Measurements from ENCODE around the gene ADAT1.

Gene ADAT1

GRCh38 chr16:75624921-75625334 is 1.8 kb upstream of the ADAT1 start:
- H3K27me3 ChIP-seq (ENCODE audit: control insufficient read depth, insufficient read depth, low read length): no peaks in the 10 kb centered on the region
- H3K36me3 ChIP-seq (ENCODE audit: control insufficient read depth, insufficient read depth, low read length): no peaks in the 10 kb centered on the region
- H3K4me1 ChIP-seq: peaks cover 10% of the 10 kb centered on the region
- H3K4me2 ChIP-seq (ENCODE audit: low read length): no peak overlapping the region
- no peak overlapping the region for H3K4me3 ChIP-seq (ENCODE audit: low read depth, low read length)
- peaks cover 2% of the 10 kb centered on the region for H3K79me2 ChIP-seq
- no peak for TF ChIP-seq CTCF (IDR thresholded peaks at IDR 0.05)
- no peak overlapping the region for H3K27ac ChIP-seq
- no peak overlapping the region for H3K9ac ChIP-seq
- no peaks in the 10 kb centered on the region for H3K9me3 ChIP-seq (ENCODE audit: control insufficient read depth, low read length)
- no peak overlapping the region for H2AFZ ChIP-seq

GRCh38 chr16:75621170-75621477 is 2.0 kb downstream of the ADAT1 start:
- TF ChIP-seq CTCF (IDR thresholded peaks at IDR 0.05): no peak
- no peak overlapping the region for H3K9ac ChIP-seq
- peaks cover 10% of the 10 kb centered on the region for H3K4me1 ChIP-seq
- no peak overlapping the region for H2AFZ ChIP-seq
- no peaks in the 10 kb centered on the region for H3K9me3 ChIP-seq (ENCODE audit: control insufficient read depth, low read length)
- H3K79me2 ChIP-seq: peaks cover 5% of the 10 kb centered on the region
- no peaks in the 10 kb centered on the region for H3K36me3 ChIP-seq (ENCODE audit: control insufficient read depth, insufficient read depth, low read length)
- H3K4me2 ChIP-seq (ENCODE audit: low read length): no peak overlapping the region
- no peak overlapping the region for H3K4me3 ChIP-seq (ENCODE audit: low read depth, low read length)
- no peaks in the 10 kb centered on the region for H3K27me3 ChIP-seq (ENCODE audit: control insufficient read depth, insufficient read depth, low read length)
- H3K27ac ChIP-seq: no peak overlapping the region

- Histone ChIP-seq H3K9ac (no peak overlapping the region), H2AFZ (no peak overlapping the region), H3K36me3 (ENCODE audit: control insufficient read depth, insufficient read depth, low read length) (no peaks in the 10 kb centered on the region), H3K27ac (no peak overlapping the region), H3K79me2 (peaks cover 5% of the 10 kb centered on the region), H3K4me3 (ENCODE audit: low read depth, low read length) (no peak overlapping the region), H3K4me1 (peaks cover 10% of the 10 kb centered on the region), H3K27me3 (ENCODE audit: control insufficient read depth, insufficient read depth, low read length) (no peaks in the 10 kb centered on the region), H3K4me2 (ENCODE audit: low read length) (no peak overlapping the region), H3K9me3 (ENCODE audit: control insufficient read depth, low read length) (no peaks in the 10 kb centered on the region)
- no peak for TF ChIP-seq CTCF (IDR thresholded peaks at IDR 0.05)
Observed at GRCh38 chr16:75620326-75621169, 2.5 kb downstream of the ADAT1 start.

- no peak overlapping the region for H3K4me2 ChIP-seq (ENCODE audit: low read length)
- H3K4me1 ChIP-seq: peaks cover 10% of the 10 kb centered on the region
- H3K79me2 ChIP-seq: peaks cover 5% of the 10 kb centered on the region
- no peaks in the 10 kb centered on the region for H3K36me3 ChIP-seq (ENCODE audit: control insufficient read depth, insufficient read depth, low read length)
- H2AFZ ChIP-seq: no peak overlapping the region
- no peak overlapping the region for H3K4me3 ChIP-seq (ENCODE audit: low read depth, low read length)
- H3K27ac ChIP-seq: no peak overlapping the region
- no peak overlapping the region for H3K9ac ChIP-seq
- H3K9me3 ChIP-seq (ENCODE audit: control insufficient read depth, low read length): no peaks in the 10 kb centered on the region
- no peak for TF ChIP-seq CTCF (IDR thresholded peaks at IDR 0.05)
- no peaks in the 10 kb centered on the region for H3K27me3 ChIP-seq (ENCODE audit: control insufficient read depth, insufficient read depth, low read length)
Observed at GRCh38 chr16:75618780-75619179, 4.3 kb downstream of the ADAT1 start.

- no peak for TF ChIP-seq CTCF (IDR thresholded peaks at IDR 0.05)
- Histone ChIP-seq H3K9me3 (ENCODE audit: control insufficient read depth, low read length) (no peaks in the 10 kb centered on the region), H2AFZ (no peak overlapping the region), H3K27ac (no peak overlapping the region), H3K4me2 (ENCODE audit: low read length) (no peak overlapping the region), H3K4me1 (peaks cover 6% of the 10 kb centered on the region), H3K79me2 (peaks cover 8% of the 10 kb centered on the region), H3K4me3 (ENCODE audit: low read depth, low read length) (no peak overlapping the region), H3K36me3 (ENCODE audit: control insufficient read depth, insufficient read depth, low read length) (no peaks in the 10 kb centered on the region), H3K9ac (no peak overlapping the region), H3K27me3 (ENCODE audit: control insufficient read depth, insufficient read depth, low read length) (no peaks in the 10 kb centered on the region)
Observed at GRCh38 chr16:75617121-75617520, 6.0 kb downstream of the ADAT1 start.

Measured in parathyroid adenoma (tissue), 2 donors.